Left colon (tissue), 2 donors: Measurements from ENCODE around the gene SAT1. TPM values are rescaled to one million over a fixed set of nuclear protein-coding genes. Genes with fewer than 3 reads are reported as not detected.

Experiments used
- ATAC-seq: fragments of 200-7000 bp; cut with Tn5 transposase; one replicate; pipeline ENCODE4 v1.9.1; 2020; ENCODE audit warnings: mild to moderate bottlenecking, moderate library complexity
- DNase-seq, 2 donors: peaks; one replicate each; pipeline ENCODE4 v3.0.0-alpha.2; 2020
- intact Hi-C, 2 donors: fragments of 100-400 bp; cut with DNase I in 1 of 2; cut with micrococcal nuclease in 1 of 2; formaldehyde crosslinking; loops; one replicate each; pipeline versions ENCODE4 v1.11.2 to v1.14.0; 2022; cut with DNase I, micrococcal nuclease
- total RNA-seq, 2 donors: library from RNA; stranded (reverse); fragmentation: NEBNext Ultra II Directional; extraction: Animal tissue kit (Norgen Biotek cat#: 25700); gene quantifications; one replicate each; pipeline ENCODE4 v1.2.1, GENCODE V29; 2021
- donor health status: DM: no; HTN: no; CAD: no.
- donor health status: DM: yes; HTN: yes; CAD: no.

SAT1 gene
- total RNA-seq, 2 donors from 2014 or later = 499 to 508 TPM

DNA sequence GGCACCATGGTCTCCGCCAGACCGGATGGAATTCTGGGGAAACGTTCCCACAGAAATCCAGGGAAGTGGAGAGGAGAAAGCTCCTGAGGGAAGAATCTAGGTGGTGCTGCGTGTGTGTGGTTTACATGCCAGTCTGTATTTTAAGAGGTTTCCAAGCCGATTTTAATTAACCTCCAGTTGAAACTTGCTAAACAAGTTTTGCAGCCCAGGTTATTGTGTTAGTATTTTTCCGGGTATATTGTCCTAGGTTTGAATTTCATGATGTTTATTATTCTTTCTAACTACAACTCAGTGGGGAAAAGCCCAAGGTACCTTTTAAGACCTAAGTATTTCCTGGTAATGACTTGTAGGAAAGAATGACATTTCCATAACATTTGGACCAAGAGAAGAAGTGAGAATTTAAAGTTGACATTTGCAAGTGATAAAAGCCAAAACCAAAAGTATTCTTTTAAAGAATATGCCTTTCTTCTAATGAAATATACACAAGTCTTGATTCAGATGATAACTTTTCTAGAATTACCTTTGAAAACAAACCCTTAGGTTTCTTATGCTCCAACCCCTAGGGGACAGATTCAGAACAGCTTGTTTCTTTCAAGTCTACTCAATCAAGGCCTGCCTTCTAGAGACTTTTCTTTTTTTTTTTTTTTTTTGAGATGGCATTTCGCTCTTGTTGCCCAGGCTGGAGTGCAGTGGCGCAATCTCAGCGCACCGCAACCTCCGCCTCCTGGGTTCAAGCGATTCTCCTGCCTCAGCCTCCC is 14.6 kb downstream of the SAT1 start:
- ATAC-seq = peak; percentile 82
- DNase-seq = no peak
- intact Hi-C loops = no loop called here

GRCh38 chrX:23799469-23800065 is 16.6 kb downstream of the SAT1 start:
- no peak for DNase-seq
- ATAC-seq = peak; percentile 16
- intact Hi-C loops = no loop called here

GRCh38 chrX:23802431-23802830 is 19.5 kb downstream of the SAT1 start:
- ATAC-seq = peak; percentile 49
- peak in 1 of 2 donors; percentile 41 for DNase-seq
- intact Hi-C loops = no loop called here

DNA sequence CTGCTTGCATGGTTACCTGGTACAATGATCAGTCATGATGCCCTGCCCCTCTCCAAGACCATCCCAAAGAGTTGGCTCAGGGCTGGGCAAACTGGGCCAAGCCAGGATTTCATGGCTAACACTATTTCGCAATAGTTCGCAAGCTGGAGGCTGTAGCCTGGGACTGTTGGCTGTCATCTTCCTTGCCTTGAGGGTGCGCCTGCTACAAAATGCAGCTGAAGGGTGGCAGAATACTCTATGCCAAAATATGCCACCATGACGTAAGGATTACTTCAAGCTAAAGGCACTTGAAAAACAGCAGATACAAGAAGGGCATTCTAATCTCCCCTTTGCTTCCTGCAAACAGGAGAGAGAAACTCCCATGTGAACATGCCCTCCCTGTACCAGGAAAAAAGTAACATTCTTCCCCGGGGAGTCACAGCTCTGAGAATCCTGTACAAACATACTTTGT is 21.0 kb downstream of the SAT1 start:
- intact Hi-C loops = no loop called here
- ATAC-seq (peak; percentile 60), DNase-seq (peak in 1 of 2 donors; percentile 56)

DNA sequence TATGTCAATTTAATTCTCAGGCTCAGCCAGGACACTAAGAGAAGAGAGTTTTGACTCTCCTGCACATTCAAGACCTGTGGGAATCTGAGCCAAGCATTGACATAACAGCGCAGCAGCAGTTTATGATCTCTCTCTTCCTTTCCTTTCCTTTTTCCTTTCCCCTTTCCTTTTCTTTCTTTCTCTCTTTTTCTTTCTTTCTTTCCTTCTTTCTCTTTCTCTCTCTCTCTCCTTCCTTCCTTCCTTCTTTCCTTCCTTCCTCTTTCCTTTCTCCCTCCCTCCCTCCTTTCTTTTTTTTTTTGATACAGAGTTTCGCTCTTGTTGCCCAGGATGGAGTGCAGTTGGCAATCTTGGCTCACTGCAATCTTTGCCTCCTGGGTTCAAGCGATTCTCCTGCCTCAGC is 21.6 kb downstream of the SAT1 start:
- intact Hi-C loops = no loop called here
- DNase-seq (no peak), ATAC-seq (no peak)

- intact Hi-C loops = no loop called here
- DNase-seq = no peak
- no peak for ATAC-seq
Measured at GRCh38 chrX:23805389-23805788, 22.4 kb downstream of the SAT1 start.

DNA sequence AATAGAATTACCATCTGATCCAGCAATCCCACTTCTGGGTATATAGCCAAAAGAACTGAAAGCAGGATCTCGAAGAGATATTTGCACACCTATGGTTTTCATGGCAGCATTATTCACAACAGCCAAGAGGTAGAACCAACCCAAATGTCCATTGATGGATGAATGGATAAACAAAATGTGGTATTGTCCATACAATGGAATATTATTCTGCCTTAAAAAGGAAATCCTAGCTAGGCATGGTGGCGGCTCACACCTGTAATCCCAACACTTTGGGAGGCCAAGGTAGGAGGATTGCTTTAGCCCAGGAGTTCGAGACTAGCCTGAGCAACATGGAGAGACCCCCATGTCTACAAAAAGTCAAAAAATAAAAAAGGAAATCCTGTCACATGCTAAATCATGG is 27.3 kb downstream of the SAT1 start:
- no peak for DNase-seq
- no peak for ATAC-seq
- intact Hi-C loops = no loop called here

DNA sequence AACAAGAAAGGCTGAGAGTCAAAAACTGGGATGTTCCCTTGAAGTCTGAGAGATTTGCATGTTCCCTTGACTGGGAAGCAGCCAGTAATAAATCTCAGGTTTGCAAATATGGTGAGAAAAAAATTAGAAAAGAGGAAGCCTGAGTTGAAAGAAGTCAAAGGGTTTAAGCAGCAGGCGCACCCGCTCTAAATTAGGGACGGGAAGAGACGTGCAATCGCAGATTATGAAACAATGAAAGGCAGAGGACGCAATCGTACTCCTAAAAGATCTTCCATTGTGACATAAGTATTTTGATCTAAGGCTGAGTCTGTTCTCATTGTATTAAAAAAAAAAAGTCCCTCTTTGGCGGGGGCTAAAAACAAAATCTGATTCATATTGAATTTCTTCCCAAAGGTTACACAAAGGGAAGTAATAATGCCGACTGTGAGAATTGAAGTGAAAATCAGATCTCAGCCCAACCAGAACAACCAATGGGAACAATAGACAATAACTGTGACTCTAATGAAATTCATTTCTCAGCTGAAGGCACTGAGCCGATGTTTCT is 28.2 kb downstream of the SAT1 start:
- ATAC-seq (no peak), DNase-seq (no peak)
- intact Hi-C loops = no loop called here

DNA sequence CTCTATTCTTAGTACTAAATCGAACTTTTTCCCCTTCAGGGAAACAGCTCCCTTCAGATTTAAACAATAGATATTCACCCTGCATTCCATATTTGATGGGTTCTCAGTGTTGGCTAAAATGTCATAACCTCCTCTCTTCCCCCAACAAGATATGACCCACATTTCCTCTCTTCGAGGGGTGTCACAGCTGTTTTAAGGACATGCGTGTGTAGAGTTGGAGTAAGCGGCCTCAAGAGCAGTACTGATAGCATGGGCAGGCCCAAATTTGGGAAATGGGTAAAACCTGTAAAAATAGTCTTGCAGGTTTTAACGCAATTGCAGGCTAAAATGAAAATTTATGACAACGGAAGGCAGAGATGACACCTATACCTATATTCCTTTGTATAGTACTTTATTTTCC is 28.7 kb downstream of the SAT1 start:
- ATAC-seq = no peak
- intact Hi-C loops = no loop called here
- no peak for DNase-seq

DNA sequence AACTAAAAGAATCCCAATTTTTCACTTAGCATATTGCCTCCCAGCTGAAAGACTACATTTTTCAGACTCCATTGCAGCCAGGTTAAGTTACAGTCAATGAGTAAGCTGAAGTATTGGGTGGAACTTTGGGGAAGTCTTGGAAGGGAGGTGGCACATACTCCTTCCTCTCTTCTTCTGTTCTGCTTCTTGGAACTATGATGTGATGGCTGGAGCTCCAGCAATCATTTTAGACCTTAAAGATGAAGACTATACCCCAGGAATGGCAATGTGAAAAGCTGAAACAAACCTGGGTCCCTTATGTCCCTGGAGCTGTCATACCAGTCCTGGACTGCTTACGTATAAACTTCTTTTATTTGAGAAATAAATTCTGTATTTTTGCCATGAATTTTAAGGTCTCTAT is 30.8 kb downstream of the SAT1 start:
- no peak for ATAC-seq
- no peak for DNase-seq
- intact Hi-C loops = no loop called here

- intact Hi-C loops = no loop called here
- ATAC-seq (no peak), DNase-seq (no peak)
Measured at GRCh38 chrX:23815376-23815775, 32.4 kb downstream of the SAT1 start.

DNA sequence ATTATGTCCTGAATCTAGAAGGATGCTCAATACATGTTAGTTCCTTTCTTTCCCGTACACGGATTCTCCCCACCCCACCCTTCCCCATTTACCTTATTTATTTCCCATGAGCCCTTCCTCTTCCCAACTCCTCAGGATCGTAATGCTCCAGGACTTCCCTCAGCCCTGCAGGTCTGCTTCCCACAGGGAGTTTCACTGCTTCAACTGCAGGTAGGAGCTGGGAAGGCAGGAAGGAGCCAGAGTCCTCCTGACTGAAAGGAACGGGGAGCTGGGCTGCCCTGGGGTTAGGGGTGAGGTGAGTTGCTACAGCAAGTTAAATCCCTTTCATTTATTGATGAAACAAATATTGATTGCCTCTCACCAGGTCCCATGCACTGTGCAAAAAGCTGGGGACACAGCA is 33.2 kb downstream of the SAT1 start:
- ATAC-seq = peak; percentile 16
- intact Hi-C loops = no loop called here

DNA sequence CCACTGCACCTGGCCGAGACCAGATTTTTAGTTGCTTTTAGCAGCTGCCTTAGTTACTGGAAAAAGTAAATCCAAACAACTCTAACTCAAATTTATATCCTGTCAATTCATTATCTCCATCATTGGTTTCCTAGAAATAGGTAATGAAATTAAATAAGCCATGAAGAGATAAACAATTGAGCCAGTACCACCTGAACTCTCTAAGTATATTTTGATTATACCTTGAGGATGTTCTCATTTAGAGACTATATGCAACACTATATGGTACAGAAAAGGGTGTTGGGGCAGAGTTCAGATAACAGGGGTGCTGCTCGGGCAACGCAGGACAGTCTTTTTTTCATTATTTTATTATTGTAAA is 35.0 kb downstream of the SAT1 start:
- intact Hi-C loops = no loop called here
- DNase-seq = no peak
- ATAC-seq = no peak

More for the DNA sequence above, 33.2 kb downstream of the SAT1 start:
- DNase-seq = no peak

DNA sequence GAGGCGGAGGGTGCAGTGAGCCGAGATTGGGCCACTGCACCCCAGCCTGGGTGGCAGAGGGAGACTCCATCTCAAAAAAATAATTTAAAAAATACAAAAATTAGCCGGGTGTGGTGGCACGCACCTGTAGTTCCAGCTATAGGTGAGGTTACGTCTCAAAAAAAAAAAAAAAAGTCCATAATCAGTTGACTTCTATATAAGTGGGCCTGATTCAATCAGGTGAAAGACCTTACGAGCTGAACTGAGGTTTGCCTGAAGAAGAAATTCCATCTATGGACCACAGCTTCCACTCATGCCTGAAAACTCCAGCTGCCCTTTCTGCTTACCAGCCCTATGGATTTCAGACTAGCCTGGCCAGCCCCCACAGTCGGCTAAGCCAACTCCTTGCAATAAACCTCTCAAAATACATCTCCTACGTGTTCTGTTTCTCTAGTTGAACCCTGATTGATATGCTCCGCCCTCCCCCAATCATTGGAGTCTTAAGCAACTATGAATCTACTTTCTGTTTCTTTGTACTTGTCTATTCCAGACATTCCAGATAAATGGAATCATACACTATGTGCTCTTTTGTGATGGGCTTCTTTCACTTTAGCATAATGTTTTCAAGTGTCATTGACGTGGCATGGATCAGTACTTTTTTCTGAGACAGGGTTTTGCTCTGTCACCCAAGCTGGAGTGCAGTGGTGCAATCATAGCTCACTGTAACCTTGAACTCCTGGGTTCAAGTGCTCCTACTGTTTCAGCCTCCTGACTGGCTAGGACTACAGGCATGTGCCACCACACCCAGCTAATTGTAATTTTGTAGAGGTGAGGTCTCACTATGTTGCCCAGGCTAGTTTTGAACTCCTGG is 36.6 kb downstream of the SAT1 start:
- DNase-seq (no peak), ATAC-seq (peak; percentile 12)
- intact Hi-C loops = no loop called here

DNA sequence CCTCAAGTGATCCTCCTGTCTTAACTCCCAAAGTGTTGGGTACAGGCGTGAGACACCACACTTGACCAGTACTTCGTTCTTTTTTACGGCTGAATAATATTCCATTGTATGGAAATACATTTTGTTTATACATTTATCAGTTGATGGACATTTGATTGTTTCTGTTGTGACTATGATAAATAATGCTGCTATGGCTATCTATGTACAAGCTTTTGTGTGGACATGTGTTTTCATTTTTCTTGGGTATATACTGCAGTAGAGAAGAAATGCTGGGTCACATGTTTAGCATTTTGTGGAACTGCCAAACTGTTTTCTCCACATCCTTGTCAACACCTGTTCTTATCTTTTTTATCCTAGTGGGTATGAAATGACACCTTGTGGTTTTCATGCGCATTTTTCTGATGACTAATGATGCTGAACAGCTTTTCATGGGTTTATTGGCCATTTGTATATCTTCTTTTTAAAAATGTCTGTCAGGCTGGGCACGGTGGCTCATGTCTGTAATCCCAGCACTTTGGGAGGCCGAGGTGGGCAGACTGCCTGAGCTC is 37.3 kb downstream of the SAT1 start:
- no peak for ATAC-seq
- DNase-seq = no peak
- intact Hi-C loops = no loop called here

DNA sequence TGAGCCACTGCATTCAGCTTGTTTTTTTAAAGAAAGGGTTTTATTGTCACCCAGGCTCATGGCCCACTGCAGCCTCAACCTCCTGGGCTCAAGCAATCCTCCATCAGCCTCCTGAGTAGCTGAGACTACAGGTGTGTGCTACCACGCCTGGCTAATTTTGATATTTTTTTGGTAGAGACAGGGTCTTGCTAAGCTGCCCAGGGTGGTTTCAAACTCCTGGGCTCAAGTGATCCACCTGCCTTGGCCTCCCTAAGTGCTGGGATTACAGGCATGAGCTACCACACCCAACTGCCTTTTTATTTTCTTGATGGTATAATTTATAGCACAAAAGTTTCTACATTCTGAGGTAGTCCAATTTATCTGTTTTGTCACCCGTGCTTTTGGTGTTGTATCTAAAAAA is 38.9 kb downstream of the SAT1 start:
- ATAC-seq (peak; percentile 50), DNase-seq (no peak)

DNA sequence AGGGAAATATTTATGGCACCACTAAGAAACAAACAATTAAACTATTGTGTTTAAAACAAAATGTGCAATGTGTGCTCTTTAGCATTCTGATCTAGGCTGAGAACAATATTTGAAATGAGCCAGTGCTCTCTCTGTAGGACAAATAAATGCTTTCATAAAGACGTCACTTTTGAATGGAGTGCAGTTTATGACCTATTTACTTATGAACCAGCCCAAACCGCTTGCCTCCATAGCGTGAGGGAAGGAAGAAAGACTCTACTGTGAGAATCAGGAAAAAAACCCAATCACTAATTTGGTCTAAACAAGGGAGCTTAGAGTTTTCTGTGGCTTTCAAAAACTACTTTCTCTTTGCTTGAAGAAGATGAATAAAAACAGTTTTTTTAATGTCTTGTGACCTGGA is 39.4 kb downstream of the SAT1 start:
- peak; percentile 95 for ATAC-seq
- intact Hi-C loops = no loop called here
- no peak for DNase-seq

More for the DNA sequence above, 38.9 kb downstream of the SAT1 start:
- intact Hi-C loops = no loop called here

- ATAC-seq = peak; percentile 9
- intact Hi-C loops = no loop called here
Measured at GRCh38 chrX:23822841-23823240, 39.9 kb downstream of the SAT1 start.

GRCh38 chrX:23825675-23826074 is 42.7 kb downstream of the SAT1 start:
- no peak for DNase-seq
- intact Hi-C loops = no loop called here
- ATAC-seq = no peak

More at GRCh38 chrX:23822841-23823240, 39.9 kb downstream of the SAT1 start:
- DNase-seq = no peak
